Measurements from ENCODE around the gene WNT7A. TPM values are rescaled to one million over a fixed set of nuclear protein-coding genes. Genes with fewer than 3 reads are reported as not detected.
A peak's percentile ranks its signal among the peaks of the same experiment; 100 is the strongest.
"Not testable (repeated sequence)": the region's sequence is repeated elsewhere in the genome, so short reads cannot be mapped to it uniquely, and the experiment has no call there.

The WNT7A gene
- 0.24 TPM in 1 of 2 replicates, not detected in the other for total RNA-seq

DNA sequence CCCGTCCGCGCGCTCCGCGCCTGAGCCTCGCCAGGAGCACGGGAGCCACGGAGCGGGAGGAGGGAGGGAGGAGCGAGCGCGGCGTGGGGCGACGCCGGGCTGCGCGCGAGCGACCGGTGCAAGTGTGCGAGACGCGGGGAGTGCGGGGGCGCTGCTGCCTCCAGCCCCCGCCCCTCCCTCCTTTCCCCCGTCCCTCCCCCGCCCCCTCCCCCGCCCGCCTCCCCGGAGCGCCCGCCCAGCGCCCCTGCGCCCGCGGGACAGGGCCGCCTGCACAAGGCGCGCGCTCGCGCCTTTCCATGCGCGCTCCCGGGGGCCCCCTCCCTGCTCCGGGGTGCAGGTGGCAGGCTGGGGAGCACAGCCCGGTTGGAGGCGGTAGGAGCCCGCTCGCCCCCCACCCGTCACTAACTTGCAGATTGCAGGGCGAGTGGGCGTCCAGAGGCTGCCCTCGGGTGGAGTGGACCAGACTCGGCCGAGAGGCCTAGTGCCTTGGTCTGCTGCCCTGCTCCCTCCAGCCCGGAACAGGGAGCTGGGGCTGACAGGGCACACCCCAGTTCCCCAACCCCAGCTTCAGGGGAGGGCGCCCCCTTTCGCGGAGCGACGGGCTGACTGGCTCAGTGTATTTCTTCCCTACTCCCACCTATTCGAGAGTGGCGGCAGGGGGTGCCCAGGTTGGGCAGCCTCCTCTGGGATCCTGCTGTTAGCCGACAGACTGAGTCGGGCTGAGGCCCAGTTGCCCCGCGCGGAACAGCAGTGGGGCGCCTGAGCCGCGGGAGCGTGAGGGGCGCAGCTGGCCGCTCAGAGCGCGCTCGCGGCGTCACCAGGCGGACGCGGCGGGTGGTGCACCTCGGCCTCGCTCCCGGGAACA is at the start of gene WNT7A:
WNT7A (minus strand) TSS at position 126 of the 865 bp plus-strand sequence. CDS start 255 bp downstream, outside the sequence.
- DNase-seq (ENCODE audit: extremely low read depth, low read depth, low spot score) = no peak

GRCh38 chr3:13928741-13929140 is 48.9 kb upstream of the WNT7A start:
- not testable (repeated sequence) for DNase-seq (ENCODE audit: extremely low read depth, low read depth, low spot score)

DNA sequence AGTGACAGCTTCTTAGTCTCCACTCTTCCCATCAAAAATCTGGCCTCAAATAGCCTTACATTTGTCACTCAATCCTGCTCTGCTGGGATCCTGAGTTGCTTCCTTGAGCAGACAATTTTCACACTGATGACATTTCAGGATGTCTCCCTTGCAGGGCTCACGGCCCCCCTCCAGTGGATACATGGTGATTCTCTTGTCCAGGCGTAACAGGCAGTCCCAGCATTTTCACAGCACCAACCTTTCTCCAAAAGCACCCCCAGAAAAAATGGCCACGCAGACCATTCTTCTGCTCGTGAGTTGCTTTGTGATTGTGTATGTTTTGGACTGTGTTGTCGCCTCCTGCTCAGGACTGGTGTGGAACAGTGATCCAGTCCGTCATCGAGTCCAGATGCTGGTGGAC is 47.4 kb upstream of the WNT7A start:
- DNase-seq (ENCODE audit: extremely low read depth, low read depth, low spot score) = no peak

GRCh38 chr3:13916375-13916774 is 36.5 kb upstream of the WNT7A start:
- DNase-seq (ENCODE audit: extremely low read depth, low read depth, low spot score) = no peak

DNA sequence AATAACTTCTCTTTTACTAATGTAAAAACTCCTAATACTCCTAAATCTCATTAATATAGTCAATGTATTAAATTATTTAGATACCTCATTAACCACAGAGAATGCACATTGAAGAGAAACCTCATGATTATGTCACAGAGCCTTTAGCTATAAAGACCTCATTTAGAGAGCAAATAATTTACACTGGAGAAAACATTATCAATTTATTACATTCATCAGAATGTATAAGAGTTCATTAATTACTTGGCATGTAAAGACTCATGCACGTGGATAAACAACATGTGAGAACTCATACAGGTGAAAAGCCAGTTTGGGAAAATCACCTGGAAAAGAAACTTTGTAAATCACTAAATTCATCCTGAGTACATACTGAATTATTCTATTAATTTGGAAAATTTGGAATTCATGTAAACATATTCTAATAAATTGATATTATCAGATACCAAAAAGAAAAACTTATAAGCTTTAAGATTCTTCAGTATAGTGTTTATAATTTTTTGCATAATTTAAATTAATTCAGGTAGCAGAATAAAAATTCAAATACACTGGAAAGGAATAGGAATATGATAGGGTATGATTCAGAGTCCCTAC is 22.9 kb upstream of the WNT7A start:
- DNase-seq (ENCODE audit: extremely low read depth, low read depth, low spot score) = no peak

GRCh38 chr3:13901935-13902584 is 22.2 kb upstream of the WNT7A start:
- DNase-seq (ENCODE audit: extremely low read depth, low read depth, low spot score) = no peak

DNA sequence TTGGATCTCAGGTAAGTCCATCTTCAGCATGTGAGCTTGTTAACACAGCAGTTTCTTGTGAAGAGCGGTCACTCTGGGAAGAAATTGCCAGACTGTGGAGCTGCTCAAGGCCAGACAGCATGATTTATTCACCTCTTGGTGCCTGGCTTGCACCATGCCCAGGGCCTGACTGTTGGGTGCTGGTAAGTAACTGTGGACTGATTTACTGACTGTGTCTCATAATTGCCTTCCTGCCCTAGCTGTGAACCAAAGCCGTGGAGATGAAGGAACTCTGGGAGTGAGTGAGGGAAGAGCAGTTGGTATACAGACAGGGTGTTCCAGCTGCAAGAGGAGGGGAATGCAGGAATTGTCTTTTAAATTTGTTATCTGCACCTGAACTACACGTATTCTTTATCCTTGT is 18.5 kb upstream of the WNT7A start:
- no peak for DNase-seq (ENCODE audit: extremely low read depth, low read depth, low spot score)

DNA sequence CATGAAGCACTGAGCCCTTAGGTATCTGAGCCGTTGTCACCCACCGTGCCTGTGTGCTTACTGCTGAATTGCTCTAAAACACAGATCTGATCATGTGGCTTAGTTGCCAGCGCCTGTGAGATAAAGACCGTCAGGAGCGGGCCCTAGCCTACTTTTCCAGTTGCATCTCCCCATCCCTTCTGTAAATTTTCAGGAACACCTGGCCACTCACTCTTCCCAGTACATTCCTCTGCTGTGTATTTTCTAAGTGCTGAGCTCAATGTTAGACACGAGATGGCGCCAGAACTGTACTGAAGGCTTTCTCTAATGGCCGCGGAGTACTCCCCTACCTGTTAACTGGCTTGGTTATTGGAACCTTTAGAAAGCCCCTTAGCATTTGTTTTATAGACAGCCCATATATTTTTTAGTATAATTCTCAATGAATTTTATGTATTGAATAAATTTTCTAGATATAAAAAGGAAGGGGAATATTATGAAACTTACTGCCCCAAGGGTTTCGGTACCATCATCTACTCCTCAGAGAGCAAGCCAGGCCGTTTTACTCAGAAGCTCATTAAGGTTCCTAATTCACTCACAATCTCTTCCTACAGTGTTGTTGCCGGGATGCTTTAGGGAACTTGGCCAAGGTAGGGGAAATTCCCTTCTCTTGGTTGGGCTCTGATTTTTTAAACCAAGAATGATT is 16.7 kb upstream of the WNT7A start:
- DNase-seq (ENCODE audit: extremely low read depth, low read depth, low spot score) = peak; percentile 22

- DNase-seq (ENCODE audit: extremely low read depth, low read depth, low spot score) = peak; percentile 16
Measured at GRCh38 chr3:13895155-13896105, 15.6 kb upstream of the WNT7A start.

DNA sequence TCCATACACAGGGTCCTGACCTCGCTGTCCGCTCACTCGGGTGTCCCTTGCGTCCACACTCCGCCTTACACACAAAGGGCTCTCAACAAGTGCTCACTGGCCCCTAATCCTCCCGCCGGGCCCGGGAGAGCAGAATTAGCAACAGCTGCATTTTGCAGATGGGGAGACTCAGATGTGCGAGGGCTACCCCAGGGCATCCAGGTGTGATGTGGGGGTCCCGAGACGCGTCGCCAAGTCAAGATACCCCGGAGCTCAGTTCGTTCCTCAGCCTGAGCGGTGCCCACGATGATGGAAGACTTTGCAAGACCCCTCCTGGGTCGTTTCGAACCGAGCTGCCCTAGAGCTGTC is 14.9 kb upstream of the WNT7A start:
- no peak for DNase-seq (ENCODE audit: extremely low read depth, low read depth, low spot score)

DNA sequence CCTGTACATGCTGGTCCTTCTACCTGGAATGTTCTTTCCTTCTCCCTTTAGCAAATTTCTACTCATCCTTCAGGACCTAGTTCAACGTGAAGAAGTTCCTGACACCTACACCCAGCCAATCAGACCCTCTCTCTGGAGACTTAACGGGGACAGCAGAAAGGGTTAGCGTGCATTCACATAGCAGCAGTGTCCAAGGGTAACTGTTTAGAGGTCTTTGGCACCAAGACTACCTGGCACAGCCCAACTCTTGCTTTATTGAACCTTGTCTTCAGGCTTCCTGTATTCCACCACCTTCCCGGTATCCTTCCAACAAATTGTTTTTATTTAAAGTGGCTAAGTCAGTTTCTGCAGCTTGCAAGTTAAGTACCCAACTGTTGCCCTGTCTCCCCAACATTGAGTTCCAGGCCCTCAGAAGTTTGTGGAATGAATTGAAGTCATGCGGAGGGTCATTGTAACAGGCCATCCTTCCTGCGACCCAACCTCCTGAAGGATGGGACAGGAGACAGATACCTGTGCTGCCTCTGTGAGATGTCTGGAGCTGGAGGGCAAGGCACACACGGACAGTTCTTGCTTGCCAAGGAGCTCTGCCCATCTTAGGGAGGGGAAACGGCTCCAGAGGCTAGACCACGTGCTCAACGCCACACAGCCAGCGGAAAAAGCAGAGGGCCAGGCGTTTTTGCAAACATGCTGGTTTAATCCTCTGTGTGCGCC is 14.4 kb upstream of the WNT7A start:
- no peak for DNase-seq (ENCODE audit: extremely low read depth, low read depth, low spot score)

GRCh38 chr3:13892304-13892703 is 12.4 kb upstream of the WNT7A start:
- DNase-seq (ENCODE audit: extremely low read depth, low read depth, low spot score) = no peak

DNA sequence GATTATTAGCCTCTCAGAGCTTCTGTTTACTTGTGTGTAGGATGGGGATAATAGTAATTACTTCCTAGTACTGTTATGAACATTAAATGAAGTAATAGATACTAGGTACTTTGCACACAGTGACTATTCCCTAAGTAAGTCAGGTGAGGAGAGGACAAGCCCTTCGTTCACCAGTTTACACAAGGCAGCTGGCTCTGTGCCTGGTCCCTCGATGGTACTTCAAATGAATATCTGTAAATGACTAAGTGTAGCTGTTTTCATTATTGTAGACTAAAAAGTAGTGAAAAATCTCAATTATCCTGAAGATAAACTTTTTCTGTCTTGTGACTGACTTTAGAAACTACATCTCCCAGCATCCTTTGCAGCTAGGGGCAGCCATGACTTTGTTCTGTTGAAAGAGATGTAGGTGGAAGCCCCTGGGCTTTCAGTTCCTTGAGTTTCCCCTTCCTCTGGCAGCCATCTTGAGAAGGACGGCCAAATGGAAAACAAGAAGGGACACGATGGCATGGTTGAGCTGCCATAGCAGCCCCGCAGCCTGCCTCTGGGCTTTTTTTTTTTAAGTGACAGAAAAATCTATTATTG is 11.7 kb upstream of the WNT7A start:
- DNase-seq (ENCODE audit: extremely low read depth, low read depth, low spot score) = no peak

DNA sequence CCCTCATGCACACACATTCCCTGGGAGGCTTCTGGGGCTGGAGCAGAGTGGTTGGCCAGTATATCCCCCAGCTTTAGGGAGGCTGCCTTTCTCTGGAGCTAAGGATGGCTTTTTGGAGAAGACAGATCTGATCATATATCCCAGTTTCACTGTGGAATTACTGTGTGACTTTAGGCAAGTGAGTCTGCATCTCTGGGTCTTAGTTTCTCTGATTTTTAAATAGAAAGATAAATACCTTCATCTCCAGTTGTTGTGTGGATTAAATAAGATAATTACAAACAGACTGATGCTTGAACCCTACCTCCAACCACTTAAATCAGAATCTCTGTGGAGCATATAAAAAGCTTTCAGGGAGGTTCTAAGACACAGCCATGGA is 11.1 kb upstream of the WNT7A start:
- no peak for DNase-seq (ENCODE audit: extremely low read depth, low read depth, low spot score)

GRCh38 chr3:13890377-13891016 is 10.6 kb upstream of the WNT7A start:
- no peak for DNase-seq (ENCODE audit: extremely low read depth, low read depth, low spot score)

DNA sequence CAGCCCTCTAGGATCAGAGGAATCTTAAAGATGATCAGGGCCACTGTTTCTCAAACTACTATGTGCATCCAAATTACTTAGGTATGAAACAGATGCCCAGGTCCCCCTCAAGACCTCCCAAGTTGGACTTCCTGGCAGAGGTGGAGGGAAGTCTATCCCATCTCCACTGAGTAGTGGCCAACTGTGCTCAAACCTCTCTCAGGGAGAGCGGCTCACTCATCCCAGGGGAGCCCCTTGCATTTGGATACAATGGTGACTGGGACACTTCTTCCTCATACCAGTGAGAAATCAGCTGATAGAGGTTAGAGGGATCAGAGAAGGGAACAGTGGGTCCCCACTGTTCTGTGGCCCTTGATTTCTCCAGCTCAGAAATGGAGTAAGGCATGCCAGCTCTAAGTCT is 8.7 kb upstream of the WNT7A start:
- no peak for DNase-seq (ENCODE audit: extremely low read depth, low read depth, low spot score)

DNA sequence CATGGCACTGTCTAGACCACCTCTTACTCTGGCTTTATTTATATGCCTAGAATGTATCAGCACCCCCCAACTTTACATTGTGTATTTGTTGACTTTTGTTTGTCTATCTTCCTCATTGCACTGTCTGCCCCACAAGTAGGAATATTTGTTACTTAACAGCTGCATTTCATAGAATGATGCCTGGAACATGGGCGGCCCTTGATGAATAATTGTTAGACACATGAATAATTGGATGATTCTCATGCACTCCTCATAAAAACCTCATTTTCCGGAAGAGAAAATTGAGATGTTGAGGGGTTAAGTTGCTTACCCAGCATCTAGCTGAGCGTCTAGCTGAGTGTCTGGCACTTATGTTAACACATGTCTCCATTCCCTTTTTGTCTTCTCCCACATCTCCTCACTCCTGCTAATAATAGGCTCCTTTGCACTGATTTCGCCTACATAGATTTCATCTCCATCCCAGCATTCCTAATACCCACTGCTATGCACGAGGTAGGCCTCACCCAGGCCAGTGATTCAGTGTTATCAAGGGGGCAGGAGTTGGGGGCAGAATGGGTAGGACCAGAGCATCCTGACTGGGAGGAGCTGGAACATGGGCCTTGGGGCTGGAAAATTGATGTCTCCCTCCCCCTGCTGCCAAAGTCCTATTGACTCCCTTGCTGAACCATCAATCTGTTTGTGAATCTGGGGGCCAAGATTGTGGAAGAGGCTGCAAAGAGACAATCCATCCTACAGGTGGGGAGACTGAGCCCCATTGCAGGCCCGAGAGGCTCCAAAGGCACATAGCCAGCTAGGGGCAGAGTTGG is 7.8 kb upstream of the WNT7A start:
- DNase-seq (ENCODE audit: extremely low read depth, low read depth, low spot score) = no peak

- DNase-seq (ENCODE audit: extremely low read depth, low read depth, low spot score) = no peak
Measured at GRCh38 chr3:13886593-13887129, 6.8 kb upstream of the WNT7A start.
